ENCODE data around the gene TBC1D22A.

The TBC1D22A gene

DNA sequence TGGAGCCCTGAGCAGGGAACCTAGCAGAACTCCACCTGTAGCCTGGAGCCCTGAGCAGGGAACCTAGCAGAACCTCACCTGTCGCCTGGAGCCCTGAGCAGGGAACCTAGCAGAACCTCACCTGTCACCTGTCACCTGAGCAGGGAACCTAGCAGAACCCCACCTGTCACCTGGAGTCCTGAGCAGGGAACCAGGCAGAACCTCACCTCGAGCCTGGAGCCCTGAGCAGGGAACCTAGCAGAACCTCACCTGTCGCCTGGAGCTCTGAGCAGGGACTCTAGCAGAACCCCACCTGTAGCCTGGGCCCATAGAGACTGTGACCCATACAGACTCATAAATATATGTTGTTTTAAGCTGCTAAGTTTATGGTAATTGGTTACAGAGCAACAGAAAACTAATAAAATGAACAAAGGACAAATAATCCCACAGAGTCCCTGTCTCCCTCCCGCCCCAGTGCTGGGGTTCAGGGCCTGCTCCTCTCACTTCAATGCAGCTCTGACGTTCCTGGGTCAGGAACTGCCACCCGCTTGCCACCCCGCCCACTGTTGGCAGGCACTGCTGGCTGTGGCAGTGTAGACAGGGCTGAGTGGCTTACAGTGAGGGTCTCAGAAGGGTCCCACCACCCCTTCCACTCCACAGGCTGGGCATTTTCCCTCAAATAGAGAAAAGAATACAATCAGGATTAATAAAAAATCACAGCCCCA is 259.1 kb downstream of the TBC1D22A start:
- no peak for DNase-seq

DNA sequence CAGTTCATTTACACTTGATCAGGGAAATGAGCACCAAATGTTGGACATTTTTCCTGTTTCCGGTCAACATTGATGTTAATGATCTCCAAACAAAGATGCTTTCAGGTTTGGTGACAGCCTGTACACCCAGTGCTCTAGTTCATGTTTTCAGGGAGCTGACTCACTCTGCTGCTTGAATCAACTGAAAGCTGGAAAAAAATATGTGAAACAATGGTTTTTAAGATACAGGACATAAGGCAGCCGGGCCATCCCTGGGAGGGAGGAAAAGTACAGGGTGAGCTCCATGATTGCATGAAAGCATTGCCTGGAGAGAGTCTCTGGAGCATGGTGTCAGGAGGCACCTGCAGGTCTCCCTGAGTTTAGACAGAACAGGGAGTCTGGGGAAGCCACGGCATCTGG is 259.6 kb downstream of the TBC1D22A start:
- DNase-seq: no peak

DNA sequence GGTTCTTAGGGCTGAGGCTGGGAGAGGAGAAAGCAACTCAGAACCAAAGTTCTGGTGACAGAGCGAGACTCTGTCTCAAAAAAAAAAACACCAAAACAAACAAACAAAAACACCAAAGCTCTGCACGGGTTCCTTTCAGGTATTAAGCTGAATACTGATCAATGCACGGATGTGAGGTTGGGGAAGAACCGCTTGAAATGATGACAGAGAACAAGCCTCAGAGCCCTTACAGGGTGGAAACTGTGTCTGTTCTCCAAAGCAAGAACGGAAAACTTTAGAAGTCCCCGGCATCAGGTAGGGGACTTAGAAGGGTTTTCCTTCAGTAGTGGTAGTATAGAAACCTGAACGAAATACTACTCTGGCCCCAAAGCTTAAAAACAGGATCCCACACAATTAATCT is 260.0 kb downstream of the TBC1D22A start:
- no peak for DNase-seq

DNA sequence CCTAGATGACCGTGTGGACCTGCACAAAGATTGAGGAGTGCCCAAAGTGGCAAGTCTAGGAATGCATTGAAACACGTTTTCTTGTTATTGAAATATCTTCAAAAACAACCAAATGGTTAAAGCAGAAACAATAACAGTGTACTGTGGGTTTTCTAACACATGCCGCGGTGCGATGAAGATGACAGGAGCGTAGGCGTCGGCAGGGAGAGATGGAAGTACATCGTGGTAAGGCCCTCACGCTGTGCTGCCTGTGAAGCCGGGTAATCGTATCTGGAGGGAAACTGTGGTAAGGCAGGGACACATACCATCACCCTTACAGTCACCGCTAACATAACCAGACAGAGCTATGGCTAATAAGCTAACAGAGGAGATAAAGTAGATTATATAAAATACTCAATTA is 261.4 kb downstream of the TBC1D22A start:
- DNase-seq: no peak

DNA sequence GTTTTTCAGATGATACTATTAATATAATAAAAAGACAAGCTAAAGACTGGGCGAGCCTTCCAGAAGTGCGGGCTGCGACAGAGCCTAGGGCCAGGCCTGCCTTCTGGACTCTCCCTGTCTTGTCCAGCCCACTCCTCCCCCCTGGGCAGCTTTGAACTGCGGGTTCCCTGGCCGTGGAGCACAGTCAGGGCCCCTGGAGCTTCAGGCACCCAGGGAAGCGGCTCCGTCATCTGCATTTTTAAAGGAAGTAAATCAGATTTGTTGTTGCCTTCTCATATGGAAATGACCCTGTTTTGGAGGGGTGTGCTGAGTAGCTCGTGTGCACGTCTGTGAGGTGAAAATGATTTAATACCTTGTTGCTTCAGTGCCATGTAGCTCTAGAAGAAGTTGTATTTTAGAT is 265.3 kb downstream of the TBC1D22A start:
- DNase-seq: no peak

DNA sequence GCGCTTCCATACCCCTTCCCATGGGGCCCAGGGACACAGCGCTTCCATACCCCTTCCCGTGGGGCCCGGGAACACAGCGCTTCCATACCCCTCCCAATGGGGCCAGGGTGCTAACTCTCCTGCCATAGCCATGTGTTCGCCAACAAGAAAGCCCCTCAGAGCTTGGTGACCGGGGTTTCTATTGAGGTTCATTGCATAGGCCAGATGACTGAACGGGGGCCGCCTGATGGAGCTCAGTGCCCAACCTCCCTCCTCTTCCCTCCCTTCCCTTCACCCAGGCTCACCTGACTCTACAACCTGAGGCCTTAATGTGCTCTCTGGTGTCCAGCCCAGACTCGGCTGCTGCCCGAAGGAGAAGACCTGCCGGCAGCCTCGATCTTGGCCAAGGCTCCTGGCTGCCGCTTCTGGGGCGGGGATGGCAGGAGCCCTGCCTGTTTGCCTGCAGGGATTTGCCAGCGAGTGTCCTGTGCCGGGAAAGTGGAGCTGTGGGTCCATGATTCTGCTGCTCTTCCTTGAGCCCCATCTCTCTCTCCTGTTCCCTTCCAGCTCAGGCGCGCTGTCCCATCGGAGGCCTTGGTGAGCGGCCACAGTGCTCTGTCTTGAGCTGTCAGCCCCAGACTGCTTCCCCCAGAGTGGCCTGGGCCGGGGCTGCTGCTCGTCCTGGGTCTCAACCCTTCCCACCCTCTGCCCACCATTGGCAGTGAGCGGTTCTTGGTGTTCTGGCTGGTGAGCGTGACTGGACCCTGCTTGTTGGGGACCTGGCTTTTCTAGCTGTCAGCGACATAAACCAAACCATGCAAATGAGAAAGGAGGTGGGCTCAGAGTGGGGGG is 267.0 kb downstream of the TBC1D22A start:
- DNase-seq: no peak

DNA sequence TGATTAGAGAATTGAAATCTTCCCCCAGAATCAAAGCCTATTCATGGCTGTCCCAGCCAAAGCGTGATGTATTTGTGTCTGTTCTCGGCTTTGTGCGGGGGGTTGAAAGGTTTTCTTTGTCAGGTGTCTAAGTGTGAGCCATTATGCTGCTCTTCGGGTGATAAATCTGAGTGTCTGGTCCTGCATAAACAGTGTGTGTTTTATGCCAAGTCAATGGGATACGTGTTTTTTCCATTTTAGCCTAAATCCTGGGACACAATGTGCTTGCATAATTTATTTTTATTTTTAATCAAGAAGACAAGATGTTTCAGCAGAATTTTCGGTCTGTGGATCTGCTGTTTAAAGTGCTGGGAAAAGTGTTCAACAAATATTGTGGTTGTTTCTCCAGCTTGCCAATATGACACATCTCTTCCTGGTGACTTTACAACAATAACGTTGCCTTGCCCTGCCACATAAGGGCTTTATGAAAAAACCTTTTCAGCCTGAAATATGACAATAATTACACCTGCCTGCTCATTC is 267.8 kb downstream of the TBC1D22A start:
- DNase-seq: peak; percentile 16

DNA sequence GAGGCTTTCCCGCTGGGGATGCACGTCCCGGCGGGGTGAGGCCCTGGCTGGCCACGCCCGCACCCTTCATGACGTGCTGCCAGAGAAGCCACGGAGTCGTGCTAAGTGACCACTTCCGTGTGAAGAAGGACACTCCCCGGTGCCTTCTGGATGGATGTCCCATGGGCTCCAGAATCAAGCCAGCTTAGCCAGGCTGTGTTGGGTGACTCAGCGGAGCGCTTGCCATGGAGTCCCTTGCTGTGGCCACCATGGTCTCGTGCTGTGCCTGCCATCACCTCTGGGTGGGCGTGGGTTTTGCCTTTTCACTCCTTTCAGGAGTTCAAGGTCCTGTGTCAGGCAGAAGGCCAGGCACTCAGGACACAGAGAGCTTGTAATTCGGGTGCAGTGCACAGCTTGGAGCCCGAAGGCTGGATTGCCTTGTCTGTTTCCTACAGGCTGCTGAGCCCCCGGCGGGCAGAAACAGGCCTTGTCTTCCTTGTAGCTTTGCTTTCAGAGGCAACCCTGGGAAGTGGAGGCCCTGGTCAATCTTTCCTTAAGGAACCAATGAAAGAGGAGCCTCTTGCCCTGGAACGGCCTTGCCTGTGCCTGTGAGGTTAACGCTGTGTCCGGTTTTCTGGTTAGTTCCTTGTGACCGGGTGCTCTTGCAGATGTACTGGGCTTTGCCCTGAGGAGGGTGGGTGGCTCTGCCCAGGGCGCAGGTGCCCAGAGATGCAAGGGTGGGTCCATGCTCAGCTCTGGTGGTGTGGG is 268.6 kb downstream of the TBC1D22A start:
- DNase-seq: no peak

DNA sequence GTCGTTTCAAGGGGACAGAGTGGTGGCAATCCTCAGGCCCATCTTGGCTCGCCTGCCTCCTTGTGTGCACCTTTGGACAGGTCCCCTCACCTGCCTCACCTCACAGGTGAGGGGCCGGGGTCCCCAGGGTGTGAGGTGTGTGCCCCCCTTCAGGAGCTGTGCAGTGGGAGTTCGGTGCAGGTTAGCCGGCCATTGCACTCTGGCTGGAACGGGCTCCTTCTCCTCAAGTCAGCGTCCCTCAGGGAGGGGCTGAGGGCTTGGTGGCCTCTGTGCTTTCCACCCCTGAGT is 269.1 kb downstream of the TBC1D22A start:
- no peak for DNase-seq

DNA sequence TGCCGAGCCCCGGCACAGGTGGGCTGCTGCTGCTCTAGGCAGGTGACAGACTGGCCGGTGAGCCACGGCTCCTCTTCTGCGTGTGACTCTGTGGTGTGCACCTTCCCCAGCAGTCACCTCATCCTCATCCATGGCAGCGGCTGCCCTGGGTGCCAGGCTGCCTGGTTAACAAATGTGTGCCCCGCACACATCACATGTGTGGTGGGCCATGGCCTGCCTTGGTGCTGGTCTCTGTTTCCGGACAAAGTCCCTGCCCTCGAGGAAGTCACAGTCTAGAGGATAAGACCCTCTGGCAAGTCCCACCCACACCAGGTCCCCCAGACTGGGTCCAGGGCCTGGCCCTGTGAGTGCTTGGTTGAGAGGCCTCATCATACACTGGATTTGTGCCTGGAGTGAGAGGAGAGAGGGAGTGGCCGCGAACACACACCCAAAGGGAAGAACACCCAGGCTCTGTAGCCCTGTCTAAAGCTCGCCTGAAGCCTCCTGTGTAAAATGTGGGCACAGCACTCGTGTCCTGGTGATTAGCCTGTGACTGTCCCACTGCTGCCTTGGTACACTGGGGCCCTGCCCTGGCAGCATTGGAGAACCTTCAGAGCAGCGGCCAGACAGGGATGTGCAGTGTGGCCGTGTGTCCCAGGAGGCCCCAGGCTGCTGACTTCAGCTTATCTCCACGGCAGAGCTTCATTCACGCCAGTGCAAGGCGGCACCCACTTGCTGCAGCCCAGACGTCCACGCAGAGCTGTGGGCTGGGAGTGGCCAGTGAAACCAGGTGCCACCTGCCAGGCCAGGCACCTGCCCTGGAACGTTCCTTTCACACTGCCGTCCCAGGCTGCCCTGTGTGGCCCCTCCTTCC is 269.9 kb downstream of the TBC1D22A start:
- DNase-seq: no peak

DNA sequence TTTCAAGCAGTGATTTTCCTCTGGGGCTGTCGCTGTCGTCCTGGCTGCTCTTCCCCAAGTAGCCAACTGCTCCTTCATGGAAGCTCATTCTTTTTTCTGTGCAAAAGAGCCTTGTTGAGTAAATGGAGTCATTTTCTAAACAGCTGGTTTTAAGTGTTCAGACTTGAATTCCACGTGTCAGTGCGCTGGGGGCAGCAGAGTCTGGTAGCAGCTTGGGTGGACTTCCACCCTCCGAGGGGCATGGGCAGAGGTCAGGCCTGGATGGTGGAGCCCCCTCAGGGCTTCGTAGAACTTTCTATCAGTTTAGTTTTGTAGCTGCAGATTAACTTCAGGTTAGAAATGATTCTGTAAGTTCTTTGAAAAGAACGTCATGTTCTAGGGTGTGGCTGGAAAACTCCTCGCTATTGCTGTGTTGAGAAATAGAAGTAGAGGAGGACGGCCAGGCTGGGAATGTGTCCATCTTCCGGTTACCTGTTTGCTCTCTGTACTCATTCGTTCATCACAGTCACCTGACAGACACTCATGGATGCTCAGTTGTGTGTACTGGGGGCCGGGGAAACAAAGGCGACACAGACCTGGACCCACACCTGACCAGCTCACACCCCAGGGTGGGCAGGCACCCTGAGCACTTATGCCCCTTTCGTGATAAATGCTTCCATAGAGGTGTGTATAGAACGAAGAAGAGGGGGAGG is 270.7 kb downstream of the TBC1D22A start:
- DNase-seq: no peak

DNA sequence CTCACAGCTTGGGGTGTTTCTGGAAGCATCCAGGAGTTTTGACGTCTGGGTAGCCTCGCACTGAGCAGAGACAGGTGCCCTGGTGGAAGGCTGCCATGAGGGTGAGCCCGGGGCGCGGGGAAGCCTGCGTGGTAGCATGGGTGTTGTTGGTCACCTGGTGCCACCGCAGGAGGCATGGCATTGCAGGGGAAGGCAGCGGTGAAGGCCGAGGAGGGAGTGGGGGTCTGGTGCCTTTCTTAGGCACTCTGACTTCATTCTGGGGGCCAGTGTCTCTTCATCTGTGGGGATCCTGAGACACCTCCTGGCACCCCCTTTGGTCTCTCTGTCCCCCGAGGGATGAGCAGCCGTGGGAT is 271.2 kb downstream of the TBC1D22A start:
- no peak for DNase-seq

DNA sequence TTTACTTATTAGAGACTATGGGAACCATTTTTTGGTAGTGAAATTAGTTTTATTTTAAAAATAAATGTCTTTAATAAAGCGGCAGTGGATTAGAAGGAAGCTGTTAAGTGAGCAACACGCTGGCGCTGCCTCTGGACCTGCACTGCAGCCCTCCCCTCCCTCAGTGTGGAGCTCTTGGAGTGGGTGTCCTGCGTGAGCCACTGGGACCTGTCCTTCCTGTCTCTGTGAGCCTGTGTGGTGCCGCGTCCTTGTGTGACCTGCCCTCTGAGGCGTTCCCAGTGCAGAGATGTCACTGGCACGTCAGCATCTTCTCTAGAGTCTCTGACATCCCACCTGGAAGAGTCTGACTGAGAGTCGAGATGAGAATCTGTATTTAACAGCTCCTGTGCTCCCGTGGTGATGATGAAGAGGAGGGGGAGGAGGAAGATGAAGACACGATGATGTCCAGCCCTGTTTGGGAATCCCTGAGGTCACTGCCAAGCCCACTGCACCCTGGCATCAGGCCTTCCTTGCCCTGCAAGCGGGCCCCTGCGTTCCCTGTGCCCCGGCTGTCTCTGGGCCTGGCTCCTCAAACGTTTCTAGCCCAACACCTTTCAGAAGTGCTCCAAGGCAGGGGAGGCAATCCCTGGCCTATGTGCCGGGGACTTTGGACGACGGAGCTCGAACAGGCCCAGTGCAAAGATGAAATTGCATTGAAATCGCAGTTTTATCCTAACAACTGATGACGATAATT is 271.8 kb downstream of the TBC1D22A start:
- DNase-seq: no peak

DNA sequence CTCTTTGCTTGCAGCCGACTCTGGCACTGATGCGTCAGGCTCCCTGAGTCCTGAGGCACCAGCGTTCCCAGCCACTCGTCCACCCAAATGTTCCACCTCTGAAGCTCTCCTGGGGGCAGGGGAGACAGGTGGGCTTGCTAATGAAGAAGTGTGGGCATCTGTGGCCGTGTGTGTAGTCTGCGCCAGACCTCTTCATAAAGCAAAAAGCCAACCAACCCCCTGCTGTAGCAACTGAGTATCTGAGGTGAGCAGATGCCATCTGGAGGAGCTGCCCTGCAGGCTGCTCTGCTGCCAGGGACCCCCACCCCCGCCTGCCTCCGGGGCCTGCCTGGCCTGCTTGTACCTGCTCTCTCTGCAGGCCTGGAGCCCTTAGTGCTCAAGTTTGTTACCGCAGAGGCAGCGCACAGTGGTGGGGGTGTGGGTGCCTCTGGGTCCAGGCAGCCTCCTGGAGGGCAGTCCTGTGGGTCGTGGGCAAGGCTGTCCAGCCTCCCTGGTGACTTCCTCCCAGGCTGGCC is 272.5 kb downstream of the TBC1D22A start:
- DNase-seq: no peak

DNA sequence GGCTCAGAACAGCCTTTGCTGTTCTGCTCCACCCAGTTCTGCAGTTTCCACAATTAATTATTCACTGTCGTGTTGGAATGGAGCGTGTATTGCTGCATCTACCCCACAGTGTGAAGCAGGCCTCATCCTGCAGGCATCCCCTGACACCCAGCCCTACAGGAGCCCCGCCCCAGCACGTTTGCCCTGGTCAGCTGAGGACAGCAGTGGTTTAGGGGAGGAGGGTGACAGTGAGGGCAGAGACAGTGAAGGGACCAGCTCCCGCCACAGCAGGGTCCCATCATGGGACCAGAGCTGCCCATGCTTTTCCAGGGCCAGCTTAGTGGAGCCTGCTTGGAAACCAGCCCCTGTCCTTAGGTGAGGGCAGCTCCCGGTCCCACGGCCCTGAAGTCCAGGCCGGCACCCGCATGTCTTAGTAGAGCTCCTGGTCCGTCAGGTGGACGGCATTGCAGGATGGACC is 273.0 kb downstream of the TBC1D22A start:
- no peak for DNase-seq

DNA sequence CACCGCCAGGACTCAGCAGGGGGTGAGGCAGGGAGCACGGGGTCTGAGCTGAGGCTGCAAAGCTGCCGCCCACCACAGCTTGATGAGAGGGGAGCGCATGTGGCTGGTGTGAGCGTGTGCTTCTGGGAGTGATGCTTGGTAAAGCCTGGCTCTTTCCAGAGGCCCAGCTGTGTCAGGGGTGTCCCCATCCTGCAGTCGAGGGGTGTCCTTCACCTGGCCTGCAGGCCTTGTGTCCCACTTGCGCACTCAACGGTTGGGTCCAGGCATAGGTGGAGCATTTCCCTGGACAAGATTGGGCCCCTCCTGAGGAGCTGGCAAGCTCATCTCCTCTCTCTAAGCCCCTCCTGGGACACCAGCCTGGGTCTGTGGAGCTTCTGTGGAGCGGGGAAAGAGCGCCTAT is 273.9 kb downstream of the TBC1D22A start:
- no peak for DNase-seq

DNA sequence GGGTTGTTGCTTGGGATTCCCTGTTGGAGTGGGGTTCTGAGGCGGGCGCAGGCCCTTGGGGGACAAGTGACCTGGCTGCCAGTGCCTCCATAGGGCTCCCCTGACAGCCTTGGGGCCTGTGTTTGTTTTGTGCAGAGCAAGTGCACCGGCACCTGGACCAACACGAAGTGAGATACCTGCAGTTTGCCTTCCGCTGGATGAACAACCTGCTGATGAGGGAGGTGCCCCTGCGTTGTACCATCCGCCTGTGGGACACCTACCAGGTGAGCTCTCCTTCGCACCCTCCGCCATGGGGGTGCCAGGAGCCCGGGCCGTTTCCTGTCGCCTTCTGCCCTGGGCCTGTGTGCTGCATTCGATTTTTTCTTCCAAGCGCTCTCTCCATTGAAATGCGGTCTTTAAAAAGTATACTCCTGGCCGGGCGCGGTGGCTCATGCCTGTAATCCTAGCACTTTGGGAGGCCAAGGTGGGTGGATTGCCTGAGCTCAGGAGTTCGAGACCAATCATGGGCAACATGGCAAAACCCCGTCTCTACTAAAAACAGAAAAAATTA is 274.6 kb downstream of the TBC1D22A start:
- DNase-seq: no peak

DNA sequence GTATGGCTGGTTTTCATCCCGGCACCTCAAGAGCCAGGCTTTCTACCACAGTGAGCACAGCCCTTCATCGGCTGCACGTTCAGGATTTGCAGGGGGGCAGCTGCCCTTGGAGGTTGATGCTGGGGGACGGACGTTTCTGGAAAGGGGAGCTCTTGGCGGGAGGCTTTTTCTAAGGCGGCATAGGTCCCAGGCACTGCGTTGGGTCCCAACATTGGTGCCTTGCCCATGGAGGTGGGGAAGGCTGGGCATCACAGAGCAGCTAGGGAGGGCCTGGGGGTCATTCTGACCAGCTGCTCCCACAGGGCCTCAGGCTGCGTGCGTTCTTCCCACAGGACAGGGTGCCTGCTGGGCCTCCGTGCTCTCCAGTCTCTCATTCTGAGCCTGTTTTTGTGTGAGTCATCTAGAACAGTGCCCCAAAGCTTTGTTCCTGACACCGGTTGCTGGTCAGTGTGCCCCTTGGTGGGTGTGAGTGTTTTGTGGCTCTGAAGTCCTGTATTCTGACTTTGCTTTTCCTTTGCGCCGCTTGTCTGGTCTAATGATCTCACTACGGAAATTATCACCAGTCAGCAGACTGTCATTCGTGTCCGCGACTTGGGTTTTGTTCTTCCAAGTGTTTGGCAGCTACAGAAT is 275.9 kb downstream of the TBC1D22A start:
- DNase-seq: no peak

DNA sequence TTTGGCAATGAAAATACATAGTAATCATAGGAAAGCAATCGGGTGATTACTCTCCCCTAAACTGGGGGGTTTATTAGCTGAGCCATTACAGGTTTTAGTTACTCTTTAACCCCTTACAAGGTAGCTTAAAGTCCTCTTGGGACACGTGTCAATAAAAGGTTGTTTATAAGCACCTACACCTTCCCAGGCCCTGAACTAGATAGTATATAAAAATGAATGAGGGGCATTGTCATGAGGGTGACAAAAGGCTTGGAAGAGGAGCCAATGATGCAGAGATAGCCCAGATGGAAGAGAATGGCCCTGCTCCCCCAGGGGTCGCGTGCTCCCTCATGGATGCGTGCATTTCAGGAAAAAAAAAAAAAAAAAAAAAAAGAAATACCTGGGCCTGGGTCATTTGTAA is 276.9 kb downstream of the TBC1D22A start:
- no peak for DNase-seq

DNA sequence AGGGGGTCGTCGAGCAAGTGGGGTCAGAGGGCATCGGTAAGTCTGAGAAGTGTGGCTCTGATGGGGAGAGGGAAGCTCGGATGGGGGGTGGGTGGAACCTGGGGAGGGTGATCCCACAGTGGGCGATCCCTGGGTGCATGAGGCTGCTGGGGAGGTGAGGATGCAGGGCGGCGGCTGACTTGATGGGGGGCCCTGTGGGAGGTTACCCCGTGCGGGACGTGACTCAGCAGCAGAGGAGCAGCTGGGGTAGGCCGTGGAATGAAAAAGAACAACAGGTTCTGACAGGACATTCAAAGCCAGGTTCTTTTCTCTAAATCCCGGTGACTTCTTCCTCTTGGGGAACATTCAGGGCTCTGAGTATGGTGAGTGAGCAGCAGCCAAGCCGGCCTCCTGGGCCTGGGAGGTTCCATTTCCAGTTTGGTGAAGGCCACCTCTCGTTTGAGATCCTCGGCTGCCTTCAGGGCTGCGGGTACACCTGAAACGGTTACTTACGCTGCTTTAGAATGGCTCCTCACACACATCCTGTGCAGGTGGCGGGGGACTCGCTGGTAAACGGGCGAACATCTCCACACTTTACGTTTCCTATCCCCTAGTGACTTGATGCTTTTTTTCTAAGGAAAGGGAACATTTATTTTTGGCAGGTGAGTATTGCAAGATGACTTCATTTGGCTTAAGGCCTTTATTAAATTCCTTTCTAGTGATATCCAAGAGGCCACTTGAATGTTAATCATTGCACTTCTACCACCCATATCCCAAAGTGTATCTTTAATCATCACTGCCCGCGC is 278.2 kb downstream of the TBC1D22A start:
- no peak for DNase-seq

Data from NCI-H2029 treated with DMSO at 0.1 percent for 48 hours (cell line).